HG03521 (cell line): ENCODE data around the gene GRAMD2B.
A peak's percentile ranks its signal among the peaks of the same experiment; 100 is the strongest.
"Not testable (repeated sequence)": the region's sequence is repeated elsewhere in the genome, so short reads cannot be mapped to it uniquely, and the experiment has no call there.

Source experiments
- ATAC-seq: cut with Tn5 transposase; IDR thresholded peaks from one replicate; pipeline ENCODE4 v1.9.1; 2021; ENCODE audit warnings: mild to moderate bottlenecking, moderate library complexity; ENCODE audit not compliant: unreplicated experiment

Gene GRAMD2B

DNA sequence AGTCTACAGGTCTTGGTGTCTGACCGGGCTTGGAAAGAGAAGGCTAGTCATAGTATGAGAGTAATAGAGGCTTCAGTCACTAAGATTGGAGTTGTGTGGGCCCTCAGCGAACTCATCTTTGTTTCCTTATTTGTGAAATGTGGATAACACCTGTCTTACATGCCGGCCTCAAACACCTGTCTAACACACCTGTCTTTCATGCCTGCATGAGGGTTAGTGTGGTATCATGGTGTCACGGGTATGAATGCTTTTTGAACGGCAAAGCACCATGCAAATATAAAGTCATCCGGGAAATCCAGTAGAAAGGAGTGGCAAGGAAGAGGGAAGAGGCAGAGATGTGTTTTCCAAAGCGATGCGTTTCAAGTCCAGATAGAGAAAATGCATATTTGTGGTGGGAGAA, 25.5 kb downstream of the GRAMD2B start:
- no peak for ATAC-seq

DNA sequence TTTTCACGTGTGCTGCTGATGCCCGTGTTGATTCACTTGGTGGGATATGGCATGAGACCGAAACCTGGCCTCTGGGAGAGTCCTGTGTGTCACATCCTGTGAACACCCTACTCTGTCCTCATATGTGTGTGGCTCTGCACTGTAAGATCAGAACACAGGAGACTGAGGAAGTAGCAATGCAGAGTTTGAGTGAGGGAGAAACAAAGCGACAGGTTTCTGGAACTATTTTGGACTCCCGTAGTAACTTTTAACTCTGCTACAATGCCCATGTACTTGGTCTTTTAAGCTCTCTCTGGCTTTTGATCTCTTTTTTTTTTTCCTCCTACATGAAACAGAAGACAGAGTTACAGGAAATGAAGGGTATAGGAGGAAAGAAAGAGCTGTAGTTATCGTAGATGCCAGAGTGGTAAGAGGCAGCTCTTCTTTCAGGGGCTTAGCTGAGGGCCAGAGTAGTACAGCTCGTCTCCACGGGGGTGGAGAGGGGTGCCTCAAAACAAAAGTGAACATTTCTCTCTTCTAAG, 26.6 kb downstream of the GRAMD2B start:
- peak; percentile 69 for ATAC-seq

DNA sequence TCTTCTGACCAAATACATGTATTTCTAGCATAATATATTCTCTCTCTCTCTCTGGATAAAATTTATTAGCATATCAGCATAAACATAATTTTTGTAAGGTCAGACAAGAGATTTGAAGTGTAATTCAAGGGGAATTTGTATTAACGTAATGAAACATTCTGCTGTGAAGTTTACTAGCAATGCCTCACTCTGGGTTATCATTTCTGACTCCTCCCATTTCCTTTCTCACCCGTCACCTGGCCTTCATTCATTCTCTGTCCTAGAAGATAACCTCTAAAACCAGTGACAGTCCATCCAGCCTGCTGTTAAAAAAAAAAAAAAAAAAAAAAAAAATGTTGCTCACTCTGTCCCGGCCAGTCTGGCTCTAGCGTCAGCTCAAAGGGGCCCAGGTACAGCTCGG, 27.1 kb downstream of the GRAMD2B start:
- peak; percentile 55 for ATAC-seq

DNA sequence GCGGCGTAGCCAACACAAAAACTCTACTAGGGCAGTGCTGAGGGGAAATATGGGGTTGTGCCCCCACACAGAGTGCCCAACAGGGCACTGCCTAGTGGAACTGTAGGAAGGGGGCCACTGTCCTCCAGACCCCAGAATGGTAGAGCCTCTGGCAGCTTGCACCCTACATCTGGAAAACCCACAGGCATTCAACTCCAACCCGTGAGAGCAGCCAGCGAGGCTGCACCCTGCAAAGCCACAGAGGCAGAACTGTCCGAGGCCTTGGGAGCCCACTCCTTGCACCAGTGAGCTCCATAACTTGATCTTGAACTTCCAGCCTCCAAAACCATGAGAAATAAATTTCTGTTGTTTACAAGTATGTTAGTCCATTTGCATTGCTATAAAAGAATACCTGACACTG, 27.7 kb downstream of the GRAMD2B start:
- ATAC-seq = no peak

DNA sequence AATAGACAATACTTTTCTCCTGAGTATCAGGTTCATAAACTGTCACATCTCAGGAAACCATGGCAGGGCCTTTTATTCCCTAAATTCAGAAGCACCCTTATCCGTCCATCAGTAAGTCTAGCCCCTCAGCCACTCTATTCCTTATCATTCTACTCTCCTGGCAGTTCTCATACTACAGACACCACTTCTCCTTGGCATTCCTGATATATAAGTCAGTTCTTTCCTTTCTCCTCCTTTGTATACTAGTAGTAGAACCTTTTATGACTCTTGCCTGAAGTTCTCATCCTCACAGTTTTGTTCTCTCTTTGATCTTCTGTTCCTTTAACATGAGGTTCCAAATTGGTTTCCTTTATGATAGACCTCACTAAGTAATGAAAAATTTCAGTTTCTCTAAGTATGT, 29.3 kb downstream of the GRAMD2B start:
- no peak for ATAC-seq

DNA sequence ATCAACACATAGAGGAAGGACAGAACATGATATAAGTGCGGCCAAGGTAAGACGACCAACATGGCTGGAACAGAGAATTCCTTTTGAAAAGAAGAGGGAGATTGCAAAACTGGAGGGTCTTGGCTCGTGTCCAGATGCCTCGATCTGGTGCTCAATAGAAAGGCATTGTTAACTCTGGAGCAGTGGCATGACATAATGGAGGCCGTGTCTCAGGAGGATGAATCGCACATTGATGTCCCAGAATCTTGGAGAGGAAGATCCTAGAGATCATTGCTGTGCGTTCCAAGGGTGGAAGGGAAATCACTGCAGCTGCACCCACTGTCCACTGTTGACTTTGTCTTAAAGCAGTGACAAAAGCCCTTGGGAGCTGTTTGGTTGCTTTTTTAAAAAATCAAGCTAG, 30.9 kb downstream of the GRAMD2B start:
- ATAC-seq = no peak

DNA sequence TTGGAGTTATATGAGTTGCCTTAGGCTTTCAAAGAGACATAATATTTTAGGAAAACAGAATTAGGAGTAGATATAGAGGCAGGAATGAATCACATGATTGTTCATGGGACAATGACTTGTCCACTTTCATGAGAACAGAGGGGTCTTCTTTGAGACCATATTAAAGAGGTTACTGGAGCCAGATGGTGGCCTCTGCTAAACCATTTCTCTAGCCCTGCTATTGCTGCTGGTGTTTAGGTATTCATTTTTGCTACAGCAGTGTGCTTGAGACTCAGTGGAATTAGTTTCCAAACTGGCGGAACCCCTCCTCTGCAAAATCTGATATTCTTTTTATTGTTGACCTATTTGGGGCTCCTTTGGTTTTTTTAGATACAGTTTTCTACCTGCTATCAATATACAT, 31.3 kb downstream of the GRAMD2B start:
- ATAC-seq = no peak

- ATAC-seq = no peak
These were observed 32.1 kb downstream of the GRAMD2B start for GRCh38 chr5:126455264-126455663.

DNA sequence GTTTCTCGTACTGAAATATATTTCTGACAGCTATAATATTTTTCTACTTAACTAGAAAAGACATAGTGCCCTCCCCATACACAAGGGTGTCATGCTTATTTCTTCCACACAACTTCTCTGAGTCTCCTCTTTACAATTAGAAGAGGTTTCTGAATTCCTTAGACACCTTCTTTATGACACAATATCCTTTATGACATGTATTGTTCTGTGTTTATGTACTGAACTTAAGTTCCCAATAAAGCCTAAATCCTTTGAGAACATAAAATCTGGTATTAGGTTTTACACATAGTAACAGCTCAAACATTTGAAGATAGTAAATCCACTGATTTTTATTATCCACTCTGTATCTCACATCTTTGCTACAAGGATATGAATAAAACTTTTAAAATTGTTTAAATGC, 32.5 kb downstream of the GRAMD2B start:
- no peak for ATAC-seq

- ATAC-seq = no peak
These were observed 33.1 kb downstream of the GRAMD2B start for GRCh38 chr5:126456217-126456820.

GRCh38 chr5:126460459-126460858, 37.2 kb downstream of the GRAMD2B start:
- no peak for ATAC-seq

DNA sequence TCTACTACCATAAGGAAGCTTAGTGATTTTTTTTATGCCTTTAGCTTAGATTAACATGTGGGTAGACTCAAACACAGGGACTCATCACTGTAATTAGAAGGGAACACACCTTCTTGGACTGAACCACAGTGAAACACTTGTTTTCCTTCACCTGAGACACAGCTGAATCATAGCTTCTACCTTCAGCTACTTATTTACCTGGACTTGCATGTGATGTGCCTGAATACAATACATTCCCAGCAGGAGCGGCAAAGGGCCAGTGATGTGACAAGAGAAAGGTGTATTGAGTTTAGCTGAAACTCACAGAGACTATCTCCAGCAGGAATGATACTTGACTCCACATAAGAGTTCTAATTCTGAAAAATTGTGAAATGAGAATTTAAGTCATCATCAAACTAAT, 37.8 kb downstream of the GRAMD2B start:
- ATAC-seq = no peak

GRCh38 chr5:126461838-126462237, 38.6 kb downstream of the GRAMD2B start:
- ATAC-seq = peak; percentile 14

- ATAC-seq = peak; percentile 49
These were observed 39.2 kb downstream of the GRAMD2B start for GRCh38 chr5:126462239-126463014.

DNA sequence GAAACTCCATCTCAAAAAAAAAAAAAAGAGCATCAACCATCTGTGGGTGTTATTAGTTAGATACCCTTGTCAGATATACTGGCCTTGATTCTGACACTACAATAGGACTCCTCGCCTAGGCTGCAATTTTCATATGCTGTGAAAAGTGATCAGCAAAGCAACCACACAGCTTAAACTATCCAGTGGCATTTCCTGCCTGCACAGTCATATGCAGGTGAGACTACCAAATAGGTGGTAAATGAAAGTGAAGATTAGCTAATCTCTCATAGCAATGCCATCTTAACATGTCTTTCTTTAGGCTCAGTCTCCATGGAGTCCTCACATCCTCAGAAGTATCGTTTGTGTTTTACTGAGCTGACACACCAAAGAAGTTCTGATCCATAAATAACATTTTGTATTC, 40.8 kb downstream of the GRAMD2B start:
- no peak for ATAC-seq

DNA sequence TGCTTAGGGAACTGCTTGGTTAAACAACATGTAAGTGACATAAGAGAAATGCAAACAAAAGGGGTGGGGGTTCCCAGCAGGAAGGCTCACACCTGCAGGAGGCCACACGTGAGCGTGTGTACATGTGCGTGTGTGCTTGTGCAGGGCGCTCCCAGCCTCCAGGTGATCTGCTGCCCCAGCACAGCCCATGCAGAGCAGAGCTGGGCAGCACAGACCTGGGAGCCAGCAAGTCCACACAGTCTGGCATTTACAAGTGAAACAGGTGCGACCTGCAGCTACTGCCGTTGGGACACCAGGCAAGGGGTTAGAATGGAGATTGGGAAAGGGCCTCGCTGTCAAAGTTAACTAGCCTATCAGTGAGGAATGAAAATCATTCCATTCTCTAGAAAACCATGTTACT, 41.8 kb downstream of the GRAMD2B start:
- no peak for ATAC-seq

- ATAC-seq = no peak
These were observed 44.9 kb downstream of the GRAMD2B start for GRCh38 chr5:126468091-126468490.

DNA sequence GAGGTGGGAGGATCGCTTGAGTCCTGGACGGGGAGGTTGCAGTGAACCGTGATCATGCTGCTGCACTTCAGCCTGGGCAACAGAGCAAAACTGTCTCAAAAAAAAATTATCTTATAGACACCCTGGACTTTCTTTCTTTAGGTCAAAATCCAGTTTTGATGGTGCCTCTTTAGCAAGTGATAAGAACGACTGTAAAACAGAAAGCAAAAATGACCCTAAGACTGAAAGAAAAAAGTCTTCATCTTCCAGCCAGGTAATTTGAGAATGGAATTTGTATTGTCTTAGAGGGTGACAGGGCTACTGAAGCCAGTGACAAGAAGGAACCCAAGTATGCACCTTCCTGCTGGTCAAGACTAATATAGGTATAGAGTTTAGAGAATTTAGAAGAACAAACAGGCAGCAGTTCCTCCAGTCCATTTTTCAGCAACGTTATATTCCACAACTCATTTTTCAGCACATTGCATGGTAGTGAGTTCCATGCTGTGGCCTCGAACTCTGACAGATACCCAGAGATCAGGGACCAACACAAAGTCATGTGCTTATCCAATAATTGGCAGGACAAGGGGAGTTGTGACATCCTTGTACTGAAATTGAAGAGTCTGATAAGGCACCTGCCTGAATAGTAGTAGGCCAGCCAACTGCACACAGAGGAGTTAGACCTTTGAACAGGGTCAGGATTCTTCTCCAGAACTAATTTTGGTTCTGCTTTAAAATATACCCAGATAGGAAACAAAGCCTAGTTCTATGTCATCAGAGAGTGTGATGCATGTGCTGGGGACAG, 46.5 kb downstream of the GRAMD2B start:
- ATAC-seq = no peak

DNA sequence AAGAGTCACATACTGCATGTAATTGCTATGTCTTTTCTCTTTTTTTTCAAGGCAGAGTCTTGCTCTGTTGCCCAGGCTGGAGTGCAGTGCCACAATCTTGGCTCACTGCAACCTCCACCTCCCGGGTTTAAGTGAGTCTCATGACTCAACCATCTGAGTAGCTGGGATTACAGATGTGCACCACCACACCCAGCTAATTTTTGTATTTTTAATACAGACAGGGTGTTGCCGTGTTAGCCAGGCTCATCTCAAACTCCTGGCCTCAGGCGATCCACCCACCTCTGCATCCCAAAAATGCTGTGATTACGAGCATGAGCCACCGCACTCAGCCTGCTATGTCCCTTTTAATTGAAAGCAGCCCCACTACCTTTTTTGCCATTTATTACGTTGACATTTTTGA, 47.3 kb downstream of the GRAMD2B start:
- ATAC-seq = not testable (repeated sequence)

- no peak for ATAC-seq
These were observed 48.0 kb downstream of the GRAMD2B start for GRCh38 chr5:126471247-126471646.

GRCh38 chr5:126471875-126472537, 48.8 kb downstream of the GRAMD2B start:
- no peak for ATAC-seq
